Esophagus squamous epithelium (tissue), 5 donors: Measurements from ENCODE around the gene NCBP2L. TPM values are rescaled to one million over a fixed set of nuclear protein-coding genes. Genes with fewer than 3 reads are reported as not detected.
A peak's percentile ranks its signal among the peaks of the same experiment; 100 is the strongest.

ENCODE experiments used
- DNase-seq: peaks from one replicate; lab custom pipeline; 2025; lab: John Stamatoyannopoulos, UW
- H3K27ac ChIP-seq, 4 donors: fragments of 200-600 bp; sonication (generic); one replicate each; pipeline ENCODE4 v1.5.1; 2016 to 2019; ENCODE audit warnings: mild to moderate bottlenecking in 1 of 4
- H3K27me3 ChIP-seq, 4 donors: fragments of 200-600 bp; sonication (generic); 1 replicate in 3 of 4; 2 replicates in 1 of 4; pipeline versions ENCODE4 v1.5.1 to v1.6.0; 2017 to 2021; ENCODE audit warnings: antibody characterized with exemption in 1 of 4
- H3K36me3 ChIP-seq, 3 donors: fragments of 200-600 bp; sonication (generic); one replicate each; pipeline ENCODE4 v1.5.1; 2016 to 2019
- H3K4me1 ChIP-seq, 3 donors: fragments of 200-600 bp; sonication (generic); one replicate each; pipeline ENCODE4 v1.5.1; 2017 to 2019
- H3K4me3 ChIP-seq, 4 donors: fragments of 200-600 bp; sonication (generic); 1 replicate in 3 of 4; 2 replicates in 1 of 4; pipeline ENCODE4 v1.5.1; 2016 to 2019; ENCODE audit warnings: mild to moderate bottlenecking in 2 of 4, moderate library complexity in 1 of 4
- H3K9me3 ChIP-seq, 3 donors: fragments of 200-600 bp; sonication (generic); one replicate each; pipeline ENCODE4 v1.5.1; 2016 to 2019
- CTCF ChIP-seq, 6 experiments: fragments of 450-650 bp in 4 of 6; fragments of 200-600 bp in 2 of 6; sonication (generic) in 2 of 6; IDR thresholded peaks; one replicate each; pipeline ENCODE4 v1.5.1; 2016 to 2019; ENCODE audit warnings: antibody characterized with exemption in 6 of 6, mild to moderate bottlenecking in 4 of 6, moderate library complexity in 4 of 6
- POLR2A ChIP-seq, 4 donors: fragments of 450-650 bp; IDR thresholded peaks; one replicate each; pipeline ENCODE4 v1.6.1; 2017; ENCODE audit warnings: antibody characterized with exemption in 4 of 4, mild to moderate bottlenecking in 4 of 4, moderate library complexity in 3 of 4
- WGBS, 2 donors: methylation state at CpG; one replicate each; pipeline ENCODE4 v1.1.5; 2018; 5-methylcytosine and 5-hydroxymethylcytosine counted together
- intact Hi-C: fragments of 100-400 bp; cut with DNase I; formaldehyde crosslinking; loops from one replicate; pipeline ENCODE4 v1.15.0; 2022
- total RNA-seq, 4 donors: library from RNA; depleted of rRNA; stranded (reverse); fragments of >200 nt; gene quantifications; one replicate each; pipeline ENCODE4 v1.1.0, GENCODE V29; 2016
- donor health status: DM: yes; HTN: yes; CAD: no.

Gene NCBP2L
- total RNA-seq, 4 donors from 2014 or later: not detected

GRCh38 chrX:107773206-107773605, 4.3 kb upstream of the NCBP2L start:
- Histone ChIP-seq H3K36me3 (peaks cover 0 to 10% (median 0%) of the 10 kb centered on the region in 3 donors), H3K27ac (peak overlapping the region in 2 of 4 donors; percentile 90 to 94), H3K4me3 (peak overlapping the region; percentile 52 to 70 (median 64)), H3K4me1 (peaks cover 0 to 43% (median 0%) of the 10 kb centered on the region in 3 donors), H3K27me3 (no peaks in the 10 kb centered on the region), H3K9me3 (no peaks in the 10 kb centered on the region)
- no peak for DNase-seq
- WGBS, 2 donors: 54% methylated on average over 7 to 8 of the region's 8 CpGs
- intact Hi-C loops: no loop called here
- no peak for TF ChIP-seq CTCF (IDR thresholded peaks at IDR 0.05)

GRCh38 chrX:107773906-107774435, 3.6 kb upstream of the NCBP2L start:
- intact Hi-C loops: no loop called here
- WGBS, 2 donors: 55 to 59% methylated on average over 4 to 9 of the region's 9 CpGs

GRCh38 chrX:107775000-107775733, 2.4 kb upstream of the NCBP2L start:
- peak overlapping the region; percentile 52 to 70 (median 64) for H3K4me3 ChIP-seq
- H3K36me3 ChIP-seq: peaks cover 0 to 5% (median 0%) of the 10 kb centered on the region in 3 donors
- peaks cover 0 to 43% (median 0%) of the 10 kb centered on the region in 3 donors for H3K4me1 ChIP-seq
- intact Hi-C loops: loop anchor here (5.0 kb wide), 1 partner anchor 118 kb away; no protein-coding TSS in a partner anchor
- DNase-seq: no peak
- WGBS, 2 donors: 30 to 44% methylated on average over 2 to 16 of the region's 40 CpGs
- H3K27ac ChIP-seq: peak overlapping the region; percentile 82 to 94 (median 88)
- H3K9me3 ChIP-seq: no peaks in the 10 kb centered on the region
- H3K27me3 ChIP-seq: no peaks in the 10 kb centered on the region
- TF ChIP-seq POLR2A (IDR thresholded peaks at IDR 0.05) (no peak), CTCF (IDR thresholded peaks at IDR 0.05) (no peak)

More at GRCh38 chrX:107773906-107774435, 3.6 kb upstream of the NCBP2L start:
- Histone ChIP-seq H3K36me3 (peaks cover 0 to 10% (median 0%) of the 10 kb centered on the region in 3 donors), H3K27me3 (no peaks in the 10 kb centered on the region), H3K27ac (peak overlapping the region; percentile 12 to 94 (median 86)), H3K4me3 (peak overlapping the region; percentile 52 to 70 (median 64)), H3K4me1 (peaks cover 0 to 43% (median 0%) of the 10 kb centered on the region in 3 donors), H3K9me3 (no peaks in the 10 kb centered on the region)
- TF ChIP-seq CTCF (IDR thresholded peaks at IDR 0.05) (no peak), POLR2A (IDR thresholded peaks at IDR 0.05) (no peak)
- DNase-seq: no peak

- Histone ChIP-seq H3K4me3 (peak within 1 kb of the TSS; percentile 52 to 70 (median 64)), H3K4me1 (peaks cover 0 to 43% (median 0%) of the 10 kb centered on the region in 3 donors), H3K9me3 (no peaks in the 10 kb centered on the region), H3K27ac (peak within 1 kb of the TSS; percentile 82 to 94 (median 88)), H3K27me3 (no peaks in the 10 kb centered on the region), H3K36me3 (peaks cover 0 to 5% (median 0%) of the 10 kb centered on the region in 3 donors)
- intact Hi-C loops: loop anchor here (5.0 kb wide), 1 partner anchor 119 kb away; no protein-coding TSS in a partner anchor
- DNase-seq: peak; percentile 18
- peak in 2 of 6 experiments; percentile 8 to 34 for TF ChIP-seq CTCF (IDR thresholded peaks at IDR 0.05)
- TF ChIP-seq POLR2A (IDR thresholded peaks at IDR 0.05): peak in 2 of 4 donors; percentile 64 to 68
- WGBS, 2 donors: 19% methylated on average over 6 of the region's 59 CpGs; no CpG with 5 or more reads in 1 of the 2 donors
Observed at GRCh38 chrX:107775734-107776511, 1.6 kb upstream of the NCBP2L start, which contains the start of gene TSC22D3. TSC22D3 (minus strand) TSS chrX:107775787; CDS start chrX:107775419, 368 bp downstream.
